Cardiac fibroblast (primary cell): ENCODE results near the gene SLC5A9.

Source experiments
- DNase-seq, 2 donors: peaks; one replicate each; pipeline versions ENCODE4 v3.0.0 to v3.0.0-alpha.2; 2010; ENCODE audit warnings: low read depth in 2 of 2
- H3K4me3 ChIP-seq, 2 donors: replicated peaks in 1 of 2; 1 replicate in 1 of 2; 2 replicates in 1 of 2; pipeline ENCODE4 v1.5.1; 2011; ENCODE audit warnings: low read depth in 2 of 2, low read length in 2 of 2, mild to moderate bottlenecking in 2 of 2, moderate library complexity in 1 of 2
- CTCF ChIP-seq: IDR thresholded peaks from one replicate; pipeline ENCODE4 v1.5.1; 2011; ENCODE audit warnings: low read depth, mild to moderate bottlenecking, low read length, inconsistent platforms

The SLC5A9 gene

GRCh38 chr1:48222501-48223242, at the start of gene SLC5A9:
Gene SLC5A9, plus strand, starts transcription at chr1:48222716. Its CDS starts 21 bp downstream, at chr1:48222737.
- no peak for TF ChIP-seq CTCF
- no peak for DNase-seq
- H3K4me3 ChIP-seq: no peak within 1 kb of the TSS

DNA sequence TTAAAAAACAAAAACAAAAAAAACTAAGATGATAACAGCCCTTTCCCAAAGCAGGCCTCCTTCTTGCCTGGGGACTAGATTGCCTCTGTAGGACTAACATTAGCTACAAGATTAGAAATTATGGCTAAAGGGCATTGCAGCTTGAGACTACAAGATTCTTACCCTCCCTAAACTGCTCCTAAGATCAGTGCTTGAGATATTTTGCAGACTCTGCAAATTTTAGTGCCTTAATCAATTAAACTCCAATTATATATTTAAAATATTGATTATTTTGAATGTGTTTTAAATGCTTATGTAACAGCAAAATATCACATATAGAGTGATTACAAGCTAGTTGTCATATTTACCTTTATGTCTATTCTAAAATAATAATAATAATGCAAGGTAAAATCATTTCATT, 47.4 kb upstream of the SLC5A9 start:
- no peak for TF ChIP-seq CTCF
- H3K4me3 ChIP-seq: no peak overlapping the region
- DNase-seq: no peak

- H3K4me3 ChIP-seq: no peak overlapping the region
- DNase-seq: no peak
- no peak for TF ChIP-seq CTCF
Measured at GRCh38 chr1:48177257-48177656, 45.3 kb upstream of the SLC5A9 start.

- TF ChIP-seq CTCF: no peak
- DNase-seq: no peak
- H3K4me3 ChIP-seq: no peak overlapping the region
Measured at GRCh38 chr1:48181669-48182367, 40.7 kb upstream of the SLC5A9 start.

- no peak for DNase-seq
- H3K4me3 ChIP-seq: no peak overlapping the region
- TF ChIP-seq CTCF: no peak
Measured at GRCh38 chr1:48182439-48182838, 40.1 kb upstream of the SLC5A9 start.

DNA sequence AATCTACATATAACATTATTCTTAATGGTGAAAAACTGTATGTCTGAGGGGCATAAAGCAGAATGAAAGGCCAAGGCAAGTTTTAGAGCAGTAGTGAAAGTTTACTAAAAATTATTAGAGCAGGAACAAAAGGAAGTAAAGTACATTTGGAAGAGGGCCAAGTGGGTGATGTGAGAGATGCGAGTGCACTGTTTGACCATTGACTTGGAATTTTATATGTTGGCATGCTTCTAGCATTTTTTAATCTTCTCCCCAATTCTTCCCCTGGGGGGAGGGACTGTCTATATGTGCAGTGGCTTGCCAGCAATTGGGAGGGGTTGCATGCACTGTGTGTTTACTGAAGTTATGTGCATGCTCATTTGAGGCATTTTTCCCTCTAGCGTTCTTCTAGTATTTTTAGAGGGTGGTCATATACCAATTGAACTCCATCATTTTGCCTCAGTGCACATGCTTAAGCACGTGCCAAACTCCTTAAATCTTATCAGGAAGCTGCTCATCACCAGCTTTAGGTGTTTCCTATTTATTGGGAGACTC, 36.1 kb upstream of the SLC5A9 start:
- no peak for DNase-seq
- TF ChIP-seq CTCF: no peak
- H3K4me3 ChIP-seq: no peak overlapping the region
